ENCODE data around the gene SIRPA.

- TF ChIP-seq CTCF (conservative IDR thresholded peaks at IDR 0.05; ENCODE audit: low read depth, low read length) (no peak), EZH2phosphoT487 (IDR thresholded peaks at IDR 0.05; ENCODE audit: borderline replicate concordance, low read length) (no peak), EZH2 (IDR thresholded peaks at IDR 0.05; ENCODE audit: low read length, unreplicated experiment) (no peak)
These were observed 15.3 kb upstream of the SIRPA start for GRCh38 chr20:1879934-1880333.

Data from PC-3 (cell line).